ENCODE measurements around the gene PTBP1. TPM values are rescaled to one million over a fixed set of nuclear protein-coding genes. Genes with fewer than 3 reads are reported as not detected.
A peak's percentile ranks its signal among the peaks of the same experiment; 100 is the strongest.

The PTBP1 gene
- total and polyA plus RNA-seq, 2 of the 13 experiments (the other 11 are each of a cell fraction or from before 2014, with no cell fraction given), result 195 to 288 TPM

- TF ChIP-seq ZBTB40 (IDR thresholded peaks at IDR 0.05), result no peak
- peak; percentile 66 for TF ChIP-seq ZBTB40 (CRISPR knock-in tag; IDR thresholded peaks at IDR 0.05)
- TF ChIP-seq SRSF9 (IDR thresholded peaks at IDR 0.05; ENCODE audit: borderline replicate concordance, insufficient read depth, low read depth, low read length, poor library complexity, severe bottlenecking), result no peak
- no peak for TF ChIP-seq ZBTB2 (CRISPR knock-in tag; IDR thresholded peaks at IDR 0.05; ENCODE audit: low read depth)
- TF ChIP-seq SNAPC5 (CRISPR knock-in tag; IDR thresholded peaks at IDR 0.05; ENCODE audit: borderline replicate concordance), result no peak
- TF ChIP-seq PHF21A (CRISPR knock-in tag; IDR thresholded peaks at IDR 0.05), result peak; percentile 32; the same call in 1 of the 2 replicates
- no peak for TF ChIP-seq ZNF484 (CRISPR knock-in tag; IDR thresholded peaks at IDR 0.05; ENCODE audit: borderline replicate concordance, low read depth)
- TF ChIP-seq ZNF430 (CRISPR knock-in tag; IDR thresholded peaks at IDR 0.05), result no peak; the same call in 1 of the 2 replicates
- TF ChIP-seq HIVEP1 (CRISPR knock-in tag; IDR thresholded peaks at IDR 0.05), result peak; percentile 15; the same call in 1 of the 2 replicates
- TF ChIP-seq SIN3A (IDR thresholded peaks at IDR 0.05; ENCODE audit: borderline replicate concordance, low read depth, low read length), result peak; percentile 68; the same call in 1 of the 2 replicates
- no peak for TF ChIP-seq HOXA5 (CRISPR knock-in tag; IDR thresholded peaks at IDR 0.05)
- TF ChIP-seq ZNF770 (CRISPR knock-in tag; IDR thresholded peaks at IDR 0.05), result 0 out of 2 replicates have a peak, but pooled peaks have one; percentile 62
- no peak for TF ChIP-seq ZNF597 (CRISPR knock-in tag; IDR thresholded peaks at IDR 0.05)
- no peak for TF ChIP-seq FOXJ3 (CRISPR knock-in tag; IDR thresholded peaks at IDR 0.05; ENCODE audit: borderline replicate concordance)
Measured at GRCh38 chr19:782185-782877, 14.9 kb upstream of the PTBP1 start (continued).
